ENCODE data around the gene LCP1.
A peak's percentile ranks its signal among the peaks of the same experiment; 100 is the strongest.

LCP1 gene

GRCh38 chr13:46124967-46125933 is 56.7 kb downstream of the LCP1 start:
- H3K9me3 Mint-ChIP-seq, result no peaks in the 10 kb centered on the region
- CTCF ChIA-PET, result interaction anchor here (0.9 to 3.1 kb wide), 8 partner anchors 7 to 497 kb away, joined by 3 to 15 read pairs (median 7); no protein-coding TSS in a partner anchor
- H3K27ac Mint-ChIP-seq, result peak overlapping the region; percentile 24
- no peak for DNase-seq
- H3K36me3 Mint-ChIP-seq, result peaks cover 44% of the 10 kb centered on the region
- H3K4me3 Mint-ChIP-seq, result no peak overlapping the region
- H3K27me3 Mint-ChIP-seq, result peaks cover 8% of the 10 kb centered on the region
- H3K4me1 Mint-ChIP-seq, result peaks cover 35% of the 10 kb centered on the region

- Mint-ChIP-seq H3K4me1 (peaks cover 35% of the 10 kb centered on the region), H3K9me3 (no peaks in the 10 kb centered on the region), H3K27me3 (peaks cover 8% of the 10 kb centered on the region), H3K27ac (peak overlapping the region; percentile 24), H3K4me3 (no peak overlapping the region), H3K36me3 (peaks cover 38% of the 10 kb centered on the region)
- peak; percentile 28 for DNase-seq
- CTCF ChIA-PET, result interaction anchor here (0.9 to 3.1 kb wide), 2 partner anchors 18 to 318 kb away, joined by 3 to 15 read pairs; no protein-coding TSS in a partner anchor
These were observed 57.4 kb downstream of the LCP1 start for GRCh38 chr13:46124531-46124966.

GRCh38 chr13:46122304-46122703 is 59.7 kb downstream of the LCP1 start:
- Mint-ChIP-seq H3K4me1 (peaks cover 32% of the 10 kb centered on the region), H3K36me3 (peaks cover 26% of the 10 kb centered on the region), H3K27ac (no peak overlapping the region), H3K9me3 (no peaks in the 10 kb centered on the region), H3K27me3 (peaks cover 8% of the 10 kb centered on the region), H3K4me3 (no peak overlapping the region)
- DNase-seq, result no peak
- CTCF ChIA-PET, result no interaction called here

- CTCF ChIA-PET, result interaction anchor here (1.0 kb wide), 1 partner anchor 166 kb away, joined by 4 read pairs; no protein-coding TSS in a partner anchor
These were observed 60.3 kb downstream of the LCP1 start for GRCh38 chr13:46121597-46122163.

GRCh38 chr13:46121033-46121432 is 60.9 kb downstream of the LCP1 start:
- Mint-ChIP-seq H3K4me3 (no peak overlapping the region), H3K27ac (no peak overlapping the region), H3K9me3 (no peaks in the 10 kb centered on the region), H3K4me1 (peaks cover 20% of the 10 kb centered on the region), H3K27me3 (peaks cover 12% of the 10 kb centered on the region), H3K36me3 (peaks cover 13% of the 10 kb centered on the region)
- CTCF ChIA-PET, result interaction anchor here (1.0 kb wide), 1 partner anchor 167 kb away, joined by 4 read pairs; no protein-coding TSS in a partner anchor
- no peak for DNase-seq

More at GRCh38 chr13:46121597-46122163, 60.3 kb downstream of the LCP1 start:
- no peaks in the 10 kb centered on the region for H3K9me3 Mint-ChIP-seq
- DNase-seq, result no peak
- peaks cover 26% of the 10 kb centered on the region for H3K4me1 Mint-ChIP-seq
- H3K4me3 Mint-ChIP-seq, result no peak overlapping the region
- H3K36me3 Mint-ChIP-seq, result peaks cover 20% of the 10 kb centered on the region
- H3K27ac Mint-ChIP-seq, result no peak overlapping the region
- peaks cover 9% of the 10 kb centered on the region for H3K27me3 Mint-ChIP-seq

- Mint-ChIP-seq H3K27me3 (peaks cover 12% of the 10 kb centered on the region), H3K9me3 (no peaks in the 10 kb centered on the region), H3K36me3 (peaks cover 3% of the 10 kb centered on the region), H3K4me1 (peaks cover 10% of the 10 kb centered on the region), H3K4me3 (no peak overlapping the region), H3K27ac (no peak overlapping the region)
- DNase-seq, result no peak
- CTCF ChIA-PET, result no interaction called here
These were observed 61.9 kb downstream of the LCP1 start for GRCh38 chr13:46119883-46120614.

- H3K9me3 Mint-ChIP-seq, result no peaks in the 10 kb centered on the region
- no peaks in the 10 kb centered on the region for H3K4me1 Mint-ChIP-seq
- no peak overlapping the region for H3K27ac Mint-ChIP-seq
- no peak overlapping the region for H3K4me3 Mint-ChIP-seq
- CTCF ChIA-PET, result no interaction called here
- DNase-seq, result no peak
- H3K27me3 Mint-ChIP-seq, result peaks cover 16% of the 10 kb centered on the region
- no peaks in the 10 kb centered on the region for H3K36me3 Mint-ChIP-seq
These were observed 65.1 kb downstream of the LCP1 start for GRCh38 chr13:46116653-46117502.

GRCh38 chr13:46114613-46115012 is 67.4 kb downstream of the LCP1 start:
- CTCF ChIA-PET, result no interaction called here
- Mint-ChIP-seq H3K27me3 (peaks cover 28% of the 10 kb centered on the region), H3K4me3 (no peak overlapping the region)

GRCh38 chr13:46113596-46113995 is 68.4 kb downstream of the LCP1 start:
- H3K4me3 Mint-ChIP-seq, result no peak overlapping the region
- H3K27ac Mint-ChIP-seq, result no peak overlapping the region
- CTCF ChIA-PET, result no interaction called here
- no peaks in the 10 kb centered on the region for H3K9me3 Mint-ChIP-seq
- H3K27me3 Mint-ChIP-seq, result peaks cover 35% of the 10 kb centered on the region
- H3K36me3 Mint-ChIP-seq, result no peaks in the 10 kb centered on the region
- DNase-seq, result no peak
- peaks cover 4% of the 10 kb centered on the region for H3K4me1 Mint-ChIP-seq

More at GRCh38 chr13:46114613-46115012, 67.4 kb downstream of the LCP1 start:
- Mint-ChIP-seq H3K4me1 (peaks cover under 1% of the 10 kb centered on the region), H3K9me3 (no peaks in the 10 kb centered on the region), H3K36me3 (no peaks in the 10 kb centered on the region), H3K27ac (no peak overlapping the region)
- DNase-seq, result no peak

- H3K36me3 Mint-ChIP-seq, result no peaks in the 10 kb centered on the region
- H3K4me3 Mint-ChIP-seq, result no peak overlapping the region
- CTCF ChIA-PET, result no interaction called here
- DNase-seq, result no peak
- H3K27me3 Mint-ChIP-seq, result peaks cover 34% of the 10 kb centered on the region
- no peak overlapping the region for H3K27ac Mint-ChIP-seq
- no peaks in the 10 kb centered on the region for H3K9me3 Mint-ChIP-seq
- peaks cover 14% of the 10 kb centered on the region for H3K4me1 Mint-ChIP-seq
These were observed 70.8 kb downstream of the LCP1 start for GRCh38 chr13:46111151-46111550.

GRCh38 chr13:46109451-46109850 is 72.5 kb downstream of the LCP1 start:
- DNase-seq, result no peak
- no peaks in the 10 kb centered on the region for H3K36me3 Mint-ChIP-seq
- CTCF ChIA-PET, result no interaction called here
- H3K9me3 Mint-ChIP-seq, result no peaks in the 10 kb centered on the region
- no peak overlapping the region for H3K4me3 Mint-ChIP-seq
- peaks cover 15% of the 10 kb centered on the region for H3K4me1 Mint-ChIP-seq
- no peak overlapping the region for H3K27ac Mint-ChIP-seq
- peaks cover 34% of the 10 kb centered on the region for H3K27me3 Mint-ChIP-seq

- Mint-ChIP-seq H3K4me3 (no peak overlapping the region), H3K27ac (no peak overlapping the region)
These were observed 75.1 kb downstream of the LCP1 start for GRCh38 chr13:46106839-46107371.

GRCh38 chr13:46104868-46105267 is 77.1 kb downstream of the LCP1 start, which contains the start of gene CPB2:
Gene CPB2 (minus strand): TSS chr13:46105033. CDS start chr13:46105009, 24 bp downstream.
- CTCF ChIA-PET, result no interaction called here
- Mint-ChIP-seq H3K27ac (no peak within 1 kb of the TSS), H3K4me1 (peaks cover 15% of the 10 kb centered on the region), H3K27me3 (peaks cover 14% of the 10 kb centered on the region), H3K36me3 (no peaks in the 10 kb centered on the region), H3K4me3 (no peak within 1 kb of the TSS), H3K9me3 (no peaks in the 10 kb centered on the region)
- no peak for DNase-seq

More at GRCh38 chr13:46106839-46107371, 75.1 kb downstream of the LCP1 start:
- peaks cover 15% of the 10 kb centered on the region for H3K4me1 Mint-ChIP-seq
- no peak for DNase-seq
- no peaks in the 10 kb centered on the region for H3K9me3 Mint-ChIP-seq
- CTCF ChIA-PET, result interaction anchor here (0.7 to 1.2 kb wide), 2 partner anchors 17 kb away, joined by 3 read pairs; no protein-coding TSS in a partner anchor
- peaks cover 29% of the 10 kb centered on the region for H3K27me3 Mint-ChIP-seq
- no peaks in the 10 kb centered on the region for H3K36me3 Mint-ChIP-seq

Data from activated naive CD4-positive, alpha-beta T cell treated with anti-CD3 and anti-CD28 coated beads, Interleukin-2, amount 10 ng/mL, durations not matched to agents 7 days and 5 days (primary cell).